NOMO-1 treated with DMSO at 0.1 percent for 48 hours (cell line): ENCODE measurements around the gene ADK.

Experiments
- DNase-seq: peaks from one replicate; lab custom pipeline; 2025; ENCODE audit not compliant: unreplicated experiment; lab: John Stamatoyannopoulos, UW

Gene ADK

DNA sequence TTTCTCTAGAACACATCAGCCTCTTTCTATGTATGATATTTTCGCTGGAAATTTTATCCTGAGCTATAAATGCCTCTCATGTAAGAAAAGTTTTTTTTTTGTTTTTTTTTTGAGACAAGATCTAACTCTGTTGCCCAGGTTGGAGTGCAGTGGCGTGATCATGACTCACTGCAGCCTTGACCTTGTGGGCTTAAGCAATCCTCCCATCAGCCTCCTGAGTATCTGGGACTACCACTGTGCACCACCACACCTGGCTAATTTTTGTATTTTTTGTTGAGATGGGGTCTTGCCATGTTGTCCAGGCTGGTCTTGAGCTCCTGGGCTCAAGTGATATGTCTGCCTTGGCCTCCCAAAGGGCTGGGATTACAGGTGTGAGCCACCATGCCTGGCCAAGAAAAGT is 80.4 kb downstream of the ADK start:
- no peak for DNase-seq

DNA sequence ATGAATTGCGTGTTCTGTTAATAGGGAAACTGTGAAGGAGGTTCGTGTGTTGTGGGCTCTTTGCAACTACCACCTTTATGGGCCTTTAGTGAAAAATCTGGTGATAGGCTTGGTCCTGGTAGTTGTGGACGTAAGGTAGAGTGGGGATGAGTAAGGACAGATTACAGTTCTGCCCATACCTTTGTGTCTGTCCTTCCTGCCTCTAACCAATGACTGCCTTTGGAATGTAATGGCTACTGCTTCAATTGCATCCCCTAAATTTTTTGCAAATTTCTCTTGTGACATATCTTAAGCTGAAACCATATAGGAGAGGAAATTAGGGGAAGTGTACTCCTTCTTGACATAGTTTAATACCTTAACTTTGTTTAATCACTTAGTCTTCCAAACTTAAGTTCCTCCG is 82.3 kb downstream of the ADK start:
- DNase-seq: no peak

DNA sequence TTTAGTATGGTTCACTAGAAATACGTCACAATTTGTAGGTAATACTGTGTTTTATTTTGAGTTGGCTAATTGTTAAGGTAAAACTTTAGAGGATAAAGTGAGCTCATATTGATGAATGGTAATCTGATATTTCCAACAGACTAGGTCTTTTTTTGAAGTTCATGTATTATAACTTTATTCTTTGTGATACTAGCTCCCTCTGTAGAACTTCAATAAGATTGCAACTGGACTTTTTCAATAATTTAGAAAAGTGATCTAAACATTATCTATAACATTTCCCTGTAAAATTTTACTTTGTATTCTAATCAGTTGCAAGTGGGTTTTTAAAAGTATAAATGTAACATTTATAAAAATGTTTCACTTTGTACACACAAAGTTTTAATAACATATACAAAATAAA is 83.5 kb downstream of the ADK start:
- DNase-seq: peak; percentile 17

DNA sequence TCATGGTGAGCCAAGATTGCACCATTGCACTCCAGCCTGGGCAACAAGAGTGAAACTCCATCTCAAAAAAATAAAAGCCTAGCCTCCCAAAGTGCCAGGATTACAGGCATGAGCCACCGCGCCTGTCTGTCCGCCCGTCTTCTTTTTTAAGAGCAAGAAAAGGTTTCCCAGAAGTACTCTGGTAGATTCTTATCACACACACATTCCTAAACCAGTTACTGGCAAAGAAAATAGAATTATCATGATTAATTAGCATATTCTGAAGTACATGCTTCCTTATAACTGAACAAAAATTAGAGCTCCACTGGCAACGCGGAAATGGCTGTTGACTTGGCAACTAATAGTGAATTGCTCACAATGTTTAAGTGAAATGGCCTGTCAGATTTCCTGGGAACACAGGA is 87.0 kb downstream of the ADK start:
- no peak for DNase-seq

DNA sequence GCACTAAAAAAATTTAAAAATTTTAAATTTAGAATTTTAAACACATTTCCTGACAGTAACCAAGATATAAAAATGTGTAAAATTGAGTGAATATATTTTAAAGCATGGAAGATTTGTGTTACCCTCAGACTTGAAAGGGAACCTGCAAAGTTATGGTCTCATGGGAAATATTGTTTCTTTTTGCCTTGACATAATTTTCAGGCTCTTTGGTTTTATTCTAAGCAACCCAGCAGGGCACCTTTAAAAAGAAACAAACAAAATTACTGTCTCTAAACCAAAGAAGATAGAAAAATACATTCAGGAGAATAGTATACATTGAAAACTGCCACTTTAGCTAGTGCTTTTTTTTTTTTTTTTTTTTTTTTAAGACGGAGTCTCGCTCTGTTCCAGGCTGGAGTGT is 87.5 kb downstream of the ADK start:
- DNase-seq: no peak

DNA sequence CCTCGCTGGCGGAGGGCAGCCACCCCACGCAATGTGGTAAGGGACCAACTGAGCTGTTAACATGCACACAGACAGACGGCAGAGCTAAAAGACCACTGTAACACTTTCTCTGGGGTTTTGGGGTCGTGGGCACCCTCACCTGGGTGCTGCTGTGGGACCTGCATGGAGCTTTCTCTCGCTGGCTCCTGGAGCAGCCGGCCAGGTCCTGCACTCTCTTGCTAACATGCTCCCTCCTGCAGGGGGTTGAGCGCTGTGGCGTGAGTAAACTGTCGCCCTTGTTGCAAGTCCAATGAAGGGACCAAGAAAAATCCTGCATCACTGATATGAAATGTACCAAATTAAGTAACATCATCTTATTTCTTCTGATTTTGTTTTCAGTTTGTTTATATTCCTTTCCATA is 92.0 kb downstream of the ADK start:
- DNase-seq: no peak

DNA sequence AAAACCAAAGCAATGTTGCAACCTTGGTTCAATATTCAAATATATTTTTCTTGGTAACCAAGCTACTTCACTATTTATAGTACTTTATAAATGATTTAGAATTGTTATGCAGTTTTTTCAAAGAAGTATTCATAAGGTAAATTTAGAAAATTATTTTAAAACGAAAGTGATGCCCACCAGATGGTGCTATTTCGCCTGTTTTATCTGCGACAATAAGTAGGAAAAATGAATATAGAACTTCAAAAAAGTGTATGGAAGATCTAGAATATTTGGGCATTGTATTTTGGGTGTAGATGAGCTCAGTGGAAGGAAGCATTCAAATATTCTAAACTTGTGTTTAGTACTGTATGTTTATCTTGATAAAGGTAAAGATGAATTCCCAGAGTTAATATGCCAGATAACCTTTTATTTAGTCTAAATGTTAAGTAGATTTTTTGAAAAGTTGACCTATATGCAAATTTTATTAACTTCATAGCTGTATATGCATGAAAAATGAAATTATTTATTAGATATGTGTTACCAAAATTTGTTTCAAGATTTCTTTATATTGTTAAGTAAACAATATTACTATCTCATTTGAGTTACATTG is 93.2 kb downstream of the ADK start:
- peak; percentile 35 for DNase-seq

DNA sequence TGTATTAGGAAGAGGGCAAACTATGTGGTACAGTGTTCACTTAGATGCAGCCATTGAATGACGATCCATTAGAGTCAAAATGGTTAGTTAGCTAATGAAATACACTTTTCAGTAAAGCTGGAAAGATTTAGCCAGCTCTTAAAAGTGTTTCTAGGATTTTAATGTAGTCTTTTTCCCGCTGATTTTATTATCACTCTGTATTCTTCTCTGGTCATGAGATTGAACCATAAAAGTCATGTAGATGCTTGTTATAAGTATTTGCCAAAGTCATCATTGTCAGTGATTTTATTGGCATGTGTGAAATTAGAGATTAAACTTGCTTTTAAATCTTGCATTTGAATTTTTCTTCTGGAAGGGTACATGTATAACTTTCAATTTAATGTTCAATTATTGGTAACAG is 93.8 kb downstream of the ADK start:
- DNase-seq: no peak

DNA sequence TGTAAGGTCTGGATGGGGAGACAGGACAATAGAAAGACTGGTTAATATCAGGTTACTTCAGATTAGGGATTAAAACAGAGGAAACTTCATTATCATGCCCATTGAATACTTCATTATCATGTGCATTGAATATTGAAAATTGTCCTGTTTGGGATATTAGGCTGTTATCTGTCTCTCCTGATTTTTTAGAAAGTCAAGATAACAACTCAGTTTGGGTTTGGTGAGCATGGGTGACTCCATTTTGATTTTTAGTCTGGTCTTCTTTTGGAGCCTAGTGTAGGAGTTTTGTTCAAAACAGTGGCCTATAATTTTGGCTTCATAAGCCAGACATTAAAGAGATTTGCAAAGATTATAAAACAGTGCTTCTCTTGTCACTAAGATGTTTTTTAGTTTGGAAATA is 95.5 kb downstream of the ADK start:
- no peak for DNase-seq

DNA sequence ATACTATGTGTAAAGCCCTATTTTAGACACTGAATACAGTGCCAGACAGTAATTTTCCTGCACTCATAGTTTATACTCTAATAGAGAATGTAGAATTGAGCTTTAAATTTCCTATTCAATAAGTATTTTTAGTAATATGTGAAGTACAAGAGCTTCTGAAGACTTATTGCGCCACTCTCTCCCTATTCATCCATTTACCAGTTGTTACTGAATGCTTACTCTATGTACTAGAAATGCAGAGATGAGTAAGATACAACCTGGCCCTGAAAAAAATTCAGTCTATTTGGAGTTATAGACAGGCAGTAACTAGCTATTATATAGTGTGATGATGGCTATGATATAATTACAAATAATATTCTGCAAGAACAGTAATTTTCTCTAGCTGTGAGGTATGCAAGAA is 98.8 kb downstream of the ADK start:
- no peak for DNase-seq

DNA sequence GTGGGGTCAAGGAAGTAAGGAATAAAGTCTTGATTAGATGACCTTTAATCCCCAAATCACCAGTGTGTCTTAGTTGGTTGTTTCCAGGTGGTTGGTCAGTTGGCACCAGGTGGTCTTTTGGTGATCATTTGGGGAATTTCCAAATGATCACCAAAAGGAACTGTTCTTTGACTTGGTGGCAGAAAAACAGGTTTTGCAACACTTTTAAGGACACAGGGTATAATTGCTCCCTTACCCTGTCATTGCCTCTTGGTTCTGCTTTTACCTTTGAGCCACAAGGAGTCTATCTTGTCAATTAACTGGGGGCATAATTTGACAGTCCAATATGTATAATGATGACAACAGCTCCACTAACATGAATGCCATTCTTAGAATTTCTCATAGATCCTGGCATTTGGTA is 104.2 kb downstream of the ADK start:
- peak; percentile 80 for DNase-seq

DNA sequence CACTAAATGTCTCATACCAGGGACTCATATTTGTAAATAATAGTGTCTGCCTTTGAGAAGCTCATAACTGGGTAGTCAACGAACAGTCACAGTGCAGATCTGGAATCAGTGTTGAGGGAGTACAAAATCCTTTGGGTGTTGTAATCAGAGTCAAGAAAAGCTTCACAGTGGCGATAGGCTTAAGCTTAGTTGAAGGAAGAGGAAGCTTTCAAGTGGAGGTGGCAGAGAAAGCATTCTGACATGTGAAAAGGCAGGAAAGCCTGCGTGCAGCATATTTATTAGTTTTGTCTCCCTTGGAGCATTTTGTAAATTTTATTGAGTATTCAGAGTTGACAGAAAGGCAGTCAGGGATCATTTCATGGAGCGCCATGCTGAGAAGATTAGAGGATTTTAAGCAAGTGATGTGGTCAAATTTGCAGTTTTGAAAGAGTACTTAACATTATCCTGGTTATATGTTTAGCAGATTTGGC is 104.9 kb downstream of the ADK start:
- peak; percentile 72 for DNase-seq

DNA sequence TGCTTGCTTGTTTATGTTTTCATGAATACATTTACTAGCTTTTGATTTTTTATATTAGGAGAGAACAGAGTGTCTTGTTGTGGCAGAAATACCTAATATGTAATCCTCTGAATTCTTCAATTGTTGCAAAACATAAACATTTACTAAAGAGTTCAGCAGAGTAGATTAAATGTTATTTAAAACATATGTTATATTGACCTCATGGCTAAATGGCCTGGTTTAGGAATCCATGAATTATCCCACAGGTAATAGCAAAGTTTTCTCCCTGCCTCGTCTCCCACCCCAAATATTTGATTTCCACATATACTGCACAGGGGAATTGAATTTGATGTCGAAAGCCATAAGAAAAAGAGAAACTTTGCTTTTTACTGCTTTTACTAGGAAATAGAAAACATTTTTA is 111.8 kb downstream of the ADK start:
- no peak for DNase-seq

DNA sequence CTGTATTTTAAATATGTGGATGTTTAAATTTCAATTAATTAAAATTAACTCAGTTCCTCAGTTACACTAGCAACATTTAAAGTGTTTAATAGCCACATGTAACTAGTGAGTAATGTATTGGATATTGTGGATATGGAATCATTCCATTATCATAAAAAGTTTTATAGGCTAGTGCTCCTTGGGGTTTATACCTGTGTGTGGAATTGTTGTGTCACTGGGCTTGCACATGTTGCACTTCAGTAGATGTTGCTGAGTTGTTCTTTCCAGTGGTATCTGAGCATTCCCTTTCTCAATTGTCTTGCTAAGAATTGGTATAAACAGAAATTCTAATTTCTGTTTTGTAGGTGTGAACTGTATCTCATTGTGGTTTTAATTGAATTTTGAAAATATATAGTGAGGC is 113.0 kb downstream of the ADK start:
- no peak for DNase-seq

DNA sequence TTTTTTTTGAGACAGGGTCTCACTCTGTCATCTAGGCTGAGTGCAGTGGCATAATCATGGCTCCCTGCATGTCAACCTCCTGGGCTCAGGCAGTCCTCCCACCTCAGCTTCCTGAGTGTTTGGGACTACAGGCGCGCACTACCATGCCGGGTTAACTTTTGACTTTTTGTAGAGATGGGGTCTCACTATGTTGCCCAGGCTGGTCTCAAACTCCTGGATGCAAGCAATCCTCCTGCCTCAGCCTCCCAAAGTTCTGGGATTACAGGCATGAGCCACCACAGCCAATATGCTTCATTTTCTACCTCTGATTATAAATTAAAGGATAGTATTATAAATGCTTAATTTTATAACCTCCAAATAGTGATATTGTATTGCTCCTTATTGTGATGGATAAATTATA is 121.3 kb downstream of the ADK start:
- DNase-seq: no peak

DNA sequence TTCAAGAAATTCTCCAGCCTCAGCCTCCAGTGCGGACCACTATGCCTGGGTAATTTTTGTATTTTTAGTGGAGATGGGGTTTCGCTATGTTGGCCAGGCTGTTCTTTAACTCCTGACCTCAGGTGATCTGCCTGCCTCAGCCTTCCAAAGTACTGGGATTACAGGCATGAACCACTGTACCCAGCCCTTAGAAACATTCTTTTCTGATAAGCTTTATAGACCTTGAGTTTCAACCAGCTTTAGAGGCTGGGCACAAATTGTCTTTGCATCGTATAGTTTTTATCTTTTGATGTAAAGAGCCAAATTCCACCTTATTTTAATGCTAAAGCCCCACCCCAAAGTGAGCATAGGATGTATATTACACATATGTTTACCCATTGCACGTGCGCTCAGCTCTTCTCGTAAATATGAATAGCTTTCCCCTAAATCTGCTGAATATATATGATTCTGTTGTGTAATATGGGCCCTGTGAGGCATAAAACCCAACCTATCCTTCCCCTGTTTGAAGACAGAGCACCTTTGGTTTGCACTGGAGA is 124.8 kb downstream of the ADK start:
- DNase-seq: no peak

DNA sequence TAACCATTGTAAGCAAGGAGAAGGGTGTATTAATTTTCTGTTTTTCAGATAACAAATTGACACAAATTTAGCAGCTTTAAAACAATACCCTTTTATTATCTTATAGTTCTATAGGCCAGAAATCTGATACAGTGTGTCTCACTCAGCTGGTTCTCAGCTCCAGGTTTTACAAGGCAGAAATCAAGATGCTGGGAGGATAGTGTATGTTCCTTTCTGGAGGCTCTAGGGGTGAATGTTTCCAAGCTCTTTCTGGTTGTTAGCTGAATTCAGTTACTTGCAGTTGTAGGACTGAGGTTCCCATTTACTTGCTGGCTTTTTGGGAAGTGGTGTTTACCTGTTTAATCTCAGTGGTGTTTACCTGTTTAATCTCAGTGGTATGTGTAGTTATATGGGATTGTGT is 125.4 kb downstream of the ADK start:
- DNase-seq: no peak

DNA sequence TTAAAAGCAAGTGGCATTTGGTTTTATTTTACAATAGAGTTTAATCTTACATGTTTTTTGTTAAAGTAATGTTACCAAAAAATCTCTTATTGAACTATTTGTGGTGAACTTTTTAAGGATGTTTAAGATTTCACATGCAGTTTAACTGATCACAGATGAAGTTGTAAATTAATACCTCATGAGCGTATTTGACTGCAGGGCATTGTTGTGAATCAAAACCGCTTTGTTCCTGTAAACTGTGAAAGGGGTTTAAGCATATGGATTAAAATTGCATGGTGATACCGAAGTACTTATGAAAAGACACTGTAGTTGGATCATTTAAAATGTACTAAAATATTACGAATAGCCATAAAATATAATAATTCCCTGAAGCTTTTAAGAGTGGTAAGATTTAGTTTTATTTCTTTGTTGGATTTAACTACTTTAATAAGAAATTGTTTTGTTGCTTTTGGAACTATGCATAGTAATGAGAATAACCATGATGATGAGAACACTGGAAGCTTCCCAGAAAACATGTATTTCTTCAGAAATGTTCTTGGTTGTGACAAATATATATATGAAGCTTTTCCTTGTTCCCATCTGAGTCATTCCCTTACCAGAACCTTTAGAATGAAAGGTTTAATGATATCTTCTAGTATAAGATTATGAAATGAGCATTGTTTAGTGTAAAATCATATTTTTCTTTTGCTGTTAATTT is 131.3 kb downstream of the ADK start:
- no peak for DNase-seq

DNA sequence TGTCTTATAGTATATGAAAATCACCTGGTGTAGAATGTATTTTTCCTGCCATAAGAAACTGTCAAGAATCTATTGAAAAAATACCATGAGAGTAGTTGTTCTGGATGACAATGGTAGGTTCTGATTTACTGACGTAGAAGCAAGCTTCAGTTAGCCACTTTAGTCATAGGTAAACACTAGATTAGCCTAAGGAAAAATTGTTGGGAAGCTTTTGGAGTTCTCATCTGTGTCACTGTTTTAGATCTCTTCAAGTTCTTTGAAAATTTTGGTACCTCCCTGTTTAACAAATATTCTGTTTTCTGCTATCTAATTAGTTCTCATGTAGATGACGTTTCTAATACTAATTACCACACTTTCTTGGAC is 131.8 kb downstream of the ADK start:
- no peak for DNase-seq

DNA sequence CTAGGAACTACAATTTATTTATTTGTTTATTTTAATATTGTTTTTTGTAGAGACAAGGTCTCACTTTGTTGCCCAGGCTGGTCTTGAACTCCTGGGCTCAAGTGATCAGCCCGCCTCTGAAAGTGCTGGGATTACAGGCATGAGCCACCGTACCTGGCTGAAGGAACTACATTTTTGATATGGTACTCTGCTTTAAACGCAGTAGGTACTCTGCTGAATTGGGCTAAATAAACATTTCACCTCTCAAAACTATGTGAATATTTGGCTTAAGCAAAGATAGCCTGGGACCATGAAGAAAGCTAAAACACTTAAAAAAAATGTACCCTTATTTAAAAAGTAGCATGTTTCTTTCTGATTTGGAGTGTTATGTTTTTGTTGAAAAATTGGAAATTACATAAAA is 138.2 kb downstream of the ADK start:
- no peak for DNase-seq

DNA sequence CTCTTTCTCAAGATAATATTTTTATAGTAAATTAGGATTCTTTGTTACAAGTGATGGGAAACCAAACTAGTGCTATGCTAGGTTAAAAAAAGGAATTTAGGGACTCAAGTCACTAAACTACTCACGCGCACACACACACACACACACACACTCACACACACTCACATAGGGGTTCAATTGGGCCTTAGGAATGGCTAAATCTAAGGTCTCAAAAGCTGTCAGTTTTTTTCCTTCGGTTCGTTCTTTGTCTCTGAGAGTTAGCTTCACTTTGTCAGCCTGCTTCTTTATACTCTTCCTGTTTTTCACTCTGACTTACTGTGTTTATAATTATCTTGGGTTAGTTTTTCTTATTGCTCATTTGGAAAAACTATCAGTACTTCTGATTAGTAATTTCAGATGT is 138.9 kb downstream of the ADK start:
- DNase-seq: no peak

DNA sequence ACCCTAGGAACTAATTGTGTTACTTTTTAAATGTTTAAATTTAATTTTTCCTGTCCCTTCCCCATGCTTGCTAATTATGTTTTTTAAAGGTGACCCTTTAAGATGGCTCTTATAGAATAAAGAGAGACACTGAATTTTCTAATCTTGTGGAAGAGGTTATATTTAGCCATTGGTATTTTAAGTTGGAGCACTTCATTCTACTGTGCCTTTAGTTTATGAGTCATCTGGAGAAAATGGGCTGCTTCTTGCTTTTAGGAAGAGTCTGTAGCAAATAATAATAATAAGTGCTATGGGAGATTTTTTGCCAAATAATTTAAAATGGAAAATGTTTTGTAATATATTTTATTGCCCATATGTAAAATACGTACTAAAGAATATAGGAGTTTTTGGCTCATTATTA is 139.7 kb downstream of the ADK start:
- DNase-seq: no peak

DNA sequence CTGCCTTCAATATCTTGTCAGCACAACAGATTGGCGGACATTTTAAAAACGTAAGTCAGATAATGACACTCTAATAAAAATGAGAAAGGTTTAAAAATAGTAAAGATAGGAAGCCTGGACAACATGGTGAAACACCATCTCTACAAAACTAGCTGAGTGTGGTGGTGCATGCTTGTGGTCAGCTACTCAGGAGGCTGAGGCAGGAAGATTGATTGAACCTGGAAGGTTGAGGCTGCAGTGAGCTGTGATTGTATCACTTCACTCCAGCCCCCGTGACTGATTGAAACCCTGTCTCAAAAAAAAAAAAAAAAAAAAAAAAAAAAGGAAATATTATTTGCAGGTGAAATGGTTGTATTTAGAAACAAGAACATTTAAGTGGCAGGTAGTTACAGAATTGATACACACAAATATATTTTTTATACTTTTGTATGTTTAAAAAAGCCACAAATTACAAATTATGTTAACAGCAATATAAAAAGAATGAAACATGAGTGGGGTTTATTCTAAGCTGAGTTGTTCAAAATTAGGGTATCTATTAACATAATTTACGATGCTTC is 141.9 kb downstream of the ADK start:
- no peak for DNase-seq
